Measurements from ENCODE around the gene SPNS2.

DNA sequence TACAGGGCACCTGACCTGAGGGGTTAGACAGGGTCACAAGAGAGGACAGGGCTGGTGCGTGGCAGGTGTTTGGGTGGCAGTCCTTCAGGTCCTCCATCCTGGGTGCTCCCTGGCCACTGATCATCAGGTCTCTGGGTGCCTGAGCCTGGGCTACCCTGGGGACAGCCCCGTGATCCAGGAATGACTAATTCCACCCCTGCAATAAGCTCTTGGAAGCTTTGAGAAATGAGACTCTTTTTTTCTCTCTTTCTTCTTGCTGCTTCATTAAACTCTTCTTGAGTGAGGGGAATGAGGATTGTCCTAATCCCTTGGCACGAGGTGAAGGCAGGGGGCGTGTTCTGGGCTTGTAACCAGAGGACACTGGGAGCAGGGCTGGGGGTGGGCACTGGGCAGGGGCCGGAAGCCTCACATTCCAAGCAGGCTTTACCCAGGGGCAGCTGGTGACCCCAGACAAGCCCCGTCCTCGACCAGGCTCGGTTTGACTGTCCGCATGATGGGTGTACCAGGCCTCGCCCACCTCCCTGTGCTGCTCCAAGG is 21.4 kb upstream of the SPNS2 start:
- no peak for TF ChIP-seq EZH2phosphoT487 (IDR thresholded peaks at IDR 0.05; ENCODE audit: borderline replicate concordance)
- TF ChIP-seq, protein P1, sequence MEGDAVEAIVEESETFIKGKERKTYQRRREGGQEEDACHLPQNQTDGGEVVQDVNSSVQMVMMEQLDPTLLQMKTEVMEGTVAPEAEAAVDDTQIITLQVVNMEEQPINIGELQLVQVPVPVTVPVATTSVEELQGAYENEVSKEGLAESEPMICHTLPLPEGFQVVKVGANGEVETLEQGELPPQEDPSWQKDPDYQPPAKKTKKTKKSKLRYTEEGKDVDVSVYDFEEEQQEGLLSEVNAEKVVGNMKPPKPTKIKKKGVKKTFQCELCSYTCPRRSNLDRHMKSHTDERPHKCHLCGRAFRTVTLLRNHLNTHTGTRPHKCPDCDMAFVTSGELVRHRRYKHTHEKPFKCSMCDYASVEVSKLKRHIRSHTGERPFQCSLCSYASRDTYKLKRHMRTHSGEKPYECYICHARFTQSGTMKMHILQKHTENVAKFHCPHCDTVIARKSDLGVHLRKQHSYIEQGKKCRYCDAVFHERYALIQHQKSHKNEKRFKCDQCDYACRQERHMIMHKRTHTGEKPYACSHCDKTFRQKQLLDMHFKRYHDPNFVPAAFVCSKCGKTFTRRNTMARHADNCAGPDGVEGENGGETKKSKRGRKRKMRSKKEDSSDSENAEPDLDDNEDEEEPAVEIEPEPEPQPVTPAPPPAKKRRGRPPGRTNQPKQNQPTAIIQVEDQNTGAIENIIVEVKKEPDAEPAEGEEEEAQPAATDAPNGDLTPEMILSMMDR (conservative IDR thresholded peaks at IDR 0.05; ENCODE audit: low read length) = no peak
